PFSK-1 (cell line): ENCODE measurements around the gene KCNG1.

Experiments used
- FOXP2 ChIP-seq: optimal IDR thresholded peaks from 2 replicates; pipeline ENCODE3; 2011; ENCODE audit warnings: borderline replicate concordance, control low read depth, inconsistent platforms; ENCODE audit not compliant: insufficient read depth; ENCODE audit errors: extremely low read length, extremely low read depth
- POLR2AphosphoS5 ChIP-seq: IDR thresholded peaks from 2 replicates; pipeline ENCODE4 v1.6.1; 2012; ENCODE audit warnings: low read depth, mild to moderate bottlenecking, control low read depth, low read length, moderate library complexity
- SIN3A ChIP-seq: IDR thresholded peaks from 2 replicates; pipeline ENCODE4 v1.6.1; 2012; ENCODE audit warnings: mild to moderate bottlenecking, low read length, moderate library complexity, borderline replicate concordance; ENCODE audit not compliant: insufficient read depth
- TAF1 ChIP-seq: IDR thresholded peaks from 2 replicates; pipeline ENCODE4 v1.6.1; 2012; ENCODE audit warnings: low read length, control low read depth, borderline replicate concordance; ENCODE audit not compliant: insufficient read depth
- TF ChIP-seq, protein P1 (sequence below), 2 experiments: IDR thresholded peaks; 2 replicates each; pipeline versions ENCODE4 v1.6.1 to v1.8.0; 2011 to 2012; ENCODE audit warnings: low read depth in 2 of 2, low read length in 2 of 2, control low read depth in 1 of 2, inconsistent platforms in 1 of 2, mild to moderate bottlenecking in 1 of 2, moderate library complexity in 1 of 2; ENCODE audit not compliant: insufficient read depth in 1 of 2

Gene KCNG1

DNA sequence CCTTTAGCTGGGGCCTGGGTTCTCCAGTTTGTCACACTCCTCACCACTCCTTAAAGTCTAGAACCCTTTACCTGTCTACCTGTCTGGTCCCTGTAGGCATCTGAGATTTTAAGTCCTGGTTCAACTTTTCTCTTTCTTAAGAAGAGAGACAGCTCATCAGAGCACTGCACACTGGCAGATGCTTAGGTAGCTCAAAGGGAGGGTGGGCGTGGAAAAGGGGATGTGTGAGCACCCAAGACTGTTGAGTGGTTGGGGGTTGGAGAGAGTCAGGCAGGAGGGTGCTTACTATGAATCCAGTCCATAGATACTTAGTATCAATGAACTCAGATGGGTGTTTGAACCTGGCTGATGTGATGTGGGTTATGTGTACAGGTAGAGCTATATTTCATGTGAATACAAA lies 6.6 kb upstream of the KCNG1 start:
- TF ChIP-seq TAF1 (no peak), SIN3A (no peak), FOXP2 (no peak), POLR2AphosphoS5 (no peak)
- TF ChIP-seq, protein P1, sequence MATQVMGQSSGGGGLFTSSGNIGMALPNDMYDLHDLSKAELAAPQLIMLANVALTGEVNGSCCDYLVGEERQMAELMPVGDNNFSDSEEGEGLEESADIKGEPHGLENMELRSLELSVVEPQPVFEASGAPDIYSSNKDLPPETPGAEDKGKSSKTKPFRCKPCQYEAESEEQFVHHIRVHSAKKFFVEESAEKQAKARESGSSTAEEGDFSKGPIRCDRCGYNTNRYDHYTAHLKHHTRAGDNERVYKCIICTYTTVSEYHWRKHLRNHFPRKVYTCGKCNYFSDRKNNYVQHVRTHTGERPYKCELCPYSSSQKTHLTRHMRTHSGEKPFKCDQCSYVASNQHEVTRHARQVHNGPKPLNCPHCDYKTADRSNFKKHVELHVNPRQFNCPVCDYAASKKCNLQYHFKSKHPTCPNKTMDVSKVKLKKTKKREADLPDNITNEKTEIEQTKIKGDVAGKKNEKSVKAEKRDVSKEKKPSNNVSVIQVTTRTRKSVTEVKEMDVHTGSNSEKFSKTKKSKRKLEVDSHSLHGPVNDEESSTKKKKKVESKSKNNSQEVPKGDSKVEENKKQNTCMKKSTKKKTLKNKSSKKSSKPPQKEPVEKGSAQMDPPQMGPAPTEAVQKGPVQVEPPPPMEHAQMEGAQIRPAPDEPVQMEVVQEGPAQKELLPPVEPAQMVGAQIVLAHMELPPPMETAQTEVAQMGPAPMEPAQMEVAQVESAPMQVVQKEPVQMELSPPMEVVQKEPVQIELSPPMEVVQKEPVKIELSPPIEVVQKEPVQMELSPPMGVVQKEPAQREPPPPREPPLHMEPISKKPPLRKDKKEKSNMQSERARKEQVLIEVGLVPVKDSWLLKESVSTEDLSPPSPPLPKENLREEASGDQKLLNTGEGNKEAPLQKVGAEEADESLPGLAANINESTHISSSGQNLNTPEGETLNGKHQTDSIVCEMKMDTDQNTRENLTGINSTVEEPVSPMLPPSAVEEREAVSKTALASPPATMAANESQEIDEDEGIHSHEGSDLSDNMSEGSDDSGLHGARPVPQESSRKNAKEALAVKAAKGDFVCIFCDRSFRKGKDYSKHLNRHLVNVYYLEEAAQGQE (IDR thresholded peaks at IDR 0.05; ENCODE audit: insufficient read depth in 1 of 2, low read depth in 2 of 2, low read length in 2 of 2): no peak

DNA sequence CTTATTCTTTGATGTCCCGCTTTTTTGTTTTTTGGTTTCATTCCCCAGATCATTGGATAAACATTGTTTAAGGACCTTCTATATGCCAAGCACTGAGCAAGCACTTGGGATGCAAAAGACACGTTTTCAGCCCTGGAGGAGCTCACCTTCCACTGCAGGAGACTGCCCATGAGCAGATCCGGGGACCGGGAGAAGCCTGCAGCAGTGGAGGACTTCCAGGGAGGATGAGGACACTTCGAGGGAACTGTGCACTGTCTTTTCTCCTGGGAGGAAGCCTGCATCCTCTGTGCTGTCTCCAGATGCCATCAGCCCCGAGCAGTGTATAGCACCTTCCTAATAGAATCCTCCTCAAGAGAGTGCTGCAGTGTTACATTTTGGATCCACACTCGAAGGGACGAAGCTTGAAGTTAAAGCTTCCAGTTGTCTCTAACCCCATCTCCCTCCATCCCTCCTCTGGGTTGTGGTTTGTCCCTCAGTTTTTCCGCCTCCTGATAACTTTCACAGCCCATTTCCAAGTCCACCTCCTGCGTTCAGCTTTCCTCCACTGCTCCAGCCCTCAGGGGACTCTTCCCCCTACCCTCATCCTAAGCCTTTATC lies 5.8 kb upstream of the KCNG1 start:
- TF ChIP-seq, protein P1 (IDR thresholded peaks at IDR 0.05; ENCODE audit: insufficient read depth in 1 of 2, low read depth in 2 of 2, low read length in 2 of 2): no peak
- no peak for TF ChIP-seq POLR2AphosphoS5

DNA sequence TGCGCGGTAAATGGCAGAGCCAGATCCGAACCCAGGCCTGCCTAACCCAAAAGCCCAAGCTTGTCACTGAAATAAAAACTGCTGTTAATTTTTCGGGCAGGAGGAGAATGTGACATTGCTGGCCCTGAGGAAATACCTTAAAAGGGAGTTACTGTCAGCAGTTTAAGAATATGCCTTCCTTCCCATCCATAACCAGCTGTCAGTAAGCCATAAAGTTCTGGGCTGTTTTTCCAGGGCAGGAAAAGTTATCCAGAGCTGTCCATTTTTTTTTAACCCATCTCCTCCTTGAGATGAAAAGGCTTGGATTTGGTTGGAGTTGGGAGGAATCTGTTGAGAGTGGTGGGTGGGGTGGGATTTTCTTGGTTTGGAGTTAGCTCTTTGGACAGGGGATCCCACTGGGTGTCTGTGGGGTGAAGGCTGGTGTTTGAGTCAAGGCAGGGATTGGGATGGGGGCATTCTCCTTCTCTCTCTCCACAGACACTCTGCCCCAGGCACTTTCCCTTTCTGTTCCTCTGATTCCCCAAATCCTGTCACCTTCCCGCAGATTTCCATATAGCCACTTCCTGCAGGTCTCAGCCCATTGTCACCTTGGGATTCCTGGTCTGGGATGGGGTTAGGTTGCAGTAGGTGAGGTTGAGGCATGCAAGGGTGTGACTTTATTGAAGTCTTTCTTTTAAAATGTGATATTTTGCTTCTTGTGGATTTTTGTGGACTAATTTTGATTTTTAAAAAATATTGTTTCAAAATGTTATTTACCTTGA lies 4.3 kb upstream of the KCNG1 start:
- no peak for TF ChIP-seq POLR2AphosphoS5
- no peak for TF ChIP-seq TAF1
- TF ChIP-seq, protein P1 (IDR thresholded peaks at IDR 0.05; ENCODE audit: insufficient read depth in 1 of 2, low read depth in 2 of 2, low read length in 2 of 2): no peak
- TF ChIP-seq FOXP2: no peak
- TF ChIP-seq SIN3A: no peak

DNA sequence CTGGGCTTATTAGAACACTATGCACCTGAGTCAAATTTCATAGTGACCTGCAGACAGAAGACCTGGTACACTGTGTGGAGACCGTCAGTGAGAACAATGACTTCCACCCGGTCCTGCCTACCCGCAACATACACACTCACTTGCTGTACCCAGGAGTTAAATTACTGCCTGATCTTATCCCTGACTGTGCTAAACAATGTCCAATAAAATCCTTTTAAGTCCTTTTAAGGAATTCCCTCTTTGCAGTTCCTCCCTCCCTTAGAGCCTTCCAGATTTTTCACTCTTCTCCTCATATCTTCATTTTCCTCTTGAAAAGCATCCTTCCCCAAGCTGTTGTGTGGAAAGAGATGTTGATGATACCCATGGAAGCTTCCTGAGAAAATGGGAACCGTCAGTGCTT lies 3.4 kb upstream of the KCNG1 start:
- TF ChIP-seq FOXP2 (no peak), TAF1 (no peak), POLR2AphosphoS5 (no peak), SIN3A (no peak)
- TF ChIP-seq, protein P1 (IDR thresholded peaks at IDR 0.05; ENCODE audit: insufficient read depth in 1 of 2, low read depth in 2 of 2, low read length in 2 of 2): no peak

DNA sequence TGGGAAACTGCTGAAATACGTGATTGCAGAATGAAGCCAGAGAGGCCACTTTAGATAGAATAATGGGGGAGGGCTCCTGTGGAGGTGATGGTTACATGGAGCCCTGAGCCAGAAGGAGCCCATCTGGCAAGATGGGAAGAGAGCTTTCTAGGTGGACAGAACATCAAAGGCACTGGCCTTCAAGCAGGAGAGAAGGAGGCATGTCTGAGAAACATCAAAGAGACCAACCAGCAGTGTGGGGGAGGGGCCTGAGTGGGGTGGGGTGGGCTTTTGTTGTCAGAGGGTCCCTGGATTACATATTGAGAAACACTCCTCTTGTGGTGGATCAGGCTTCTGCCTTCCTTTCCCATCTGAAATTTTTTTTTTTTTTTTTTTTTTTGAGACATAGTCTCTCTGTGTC lies 1.9 kb upstream of the KCNG1 start:
- TF ChIP-seq, protein P1 (IDR thresholded peaks at IDR 0.05; ENCODE audit: insufficient read depth in 1 of 2, low read depth in 2 of 2, low read length in 2 of 2): no peak
- no peak for TF ChIP-seq TAF1
- no peak for TF ChIP-seq FOXP2
- no peak for TF ChIP-seq POLR2AphosphoS5
- TF ChIP-seq SIN3A: no peak
